Activated CD8-positive, alpha-beta T cell treated with anti-CD3 and anti-CD28 coated beads for 36 hours (primary cell): ENCODE measurements around the gene ZNRF3. TPM values are rescaled to one million over a fixed set of nuclear protein-coding genes. Genes with fewer than 3 reads are reported as not detected.
A peak's percentile ranks its signal among the peaks of the same experiment; 100 is the strongest.
"Not testable (repeated sequence)": the region's sequence is repeated elsewhere in the genome, so short reads cannot be mapped to it uniquely, and the experiment has no call there.

ENCODE experiments used
- ATAC-seq: fragments of 200-7000 bp; cut with Tn5 transposase; one replicate; pipeline ENCODE4 v1.10.0; 2021; ENCODE audit warnings: mild to moderate bottlenecking, moderate library complexity
- CTCF ChIA-PET: fragments of 350-600 bp; sonication (Branson Sonifier 250); formaldehyde crosslinking; loops from one replicate; lab custom pipeline; 2021; ENCODE audit warnings: antibody characterized with exemption; lab: Charles Lee
- POLR2A ChIA-PET: fragments of 350-600 bp; sonication (Branson Sonifier 250); formaldehyde crosslinking; loops from one replicate; lab custom pipeline; 2021; ENCODE audit warnings: antibody characterized with exemption; lab: Charles Lee
- DNase-seq: peaks from one replicate; pipeline ENCODE4 v3.0.0-alpha.2; 2020
- H3K27ac Mint-ChIP-seq: one replicate; pipeline ENCODE4 v1.8.0; 2021; ENCODE audit warnings: mild to moderate bottlenecking, mixed read lengths
- H3K27me3 Mint-ChIP-seq: one replicate; pipeline ENCODE4 v1.8.0; 2021; ENCODE audit warnings: mixed read lengths
- H3K36me3 Mint-ChIP-seq: one replicate; pipeline ENCODE4 v1.8.0; 2021; ENCODE audit warnings: low read depth, mixed read lengths
- H3K4me1 Mint-ChIP-seq: one replicate; pipeline ENCODE4 v1.8.0; 2021; ENCODE audit warnings: low read depth, mixed read lengths
- H3K4me3 Mint-ChIP-seq: one replicate; pipeline ENCODE4 v1.8.0; 2021; ENCODE audit warnings: mild to moderate bottlenecking, moderate library complexity, mixed read lengths
- H3K9me3 Mint-ChIP-seq: one replicate; pipeline ENCODE4 v1.8.0; 2021; ENCODE audit warnings: mixed read lengths
- CTCF ChIP-seq: fragments of 200-600 bp; IDR thresholded peaks from one replicate; pipeline ENCODE4 v1.8.0; 2022; ENCODE audit warnings: antibody characterized with exemption, mild to moderate bottlenecking
- intact Hi-C: fragments of 100-400 bp; cut with micrococcal nuclease; formaldehyde crosslinking; loops from one replicate; pipeline ENCODE4 v1.10.0; 2022
- total RNA-seq, 2 experiments: library from RNA; stranded (reverse); gene quantifications; one replicate each; pipeline ENCODE4 v1.2.3, GENCODE V29; 2021

ZNRF3 gene
- total RNA-seq, 2 experiments from 2014 or later: 2.0 to 2.5 TPM

GRCh38 chr22:28857288-28857687, 26.1 kb upstream of the ZNRF3 start:
- POLR2A ChIA-PET: no interaction called here
- ATAC-seq (no peak), DNase-seq (no peak)
- intact Hi-C loops: no loop called here
- CTCF ChIA-PET: interaction anchor here (1.1 to 3.8 kb wide), 4 partner anchors 16 to 184 kb away, joined by 3 to 109 read pairs (median 4); no protein-coding TSS in a partner anchor
- Mint-ChIP-seq H3K4me1 (no peaks in the 10 kb centered on the region), H3K36me3 (no peaks in the 10 kb centered on the region), H3K27ac (no peak overlapping the region), H3K9me3 (no peaks in the 10 kb centered on the region), H3K27me3 (peaks cover 4% of the 10 kb centered on the region), H3K4me3 (no peak overlapping the region)
- no peak for TF ChIP-seq CTCF

- no peaks in the 10 kb centered on the region for H3K9me3 Mint-ChIP-seq
These were observed 18.3 kb upstream of the ZNRF3 start for GRCh38 chr22:28864878-28865596.

GRCh38 chr22:28867191-28867590, 16.2 kb upstream of the ZNRF3 start:
- Mint-ChIP-seq H3K4me1 (no peaks in the 10 kb centered on the region), H3K36me3 (no peaks in the 10 kb centered on the region), H3K9me3 (no peaks in the 10 kb centered on the region), H3K27ac (no peak overlapping the region), H3K4me3 (no peak overlapping the region), H3K27me3 (no peaks in the 10 kb centered on the region)
- ChIA-PET POLR2A (no interaction called here), CTCF (no interaction called here)
- no peak for DNase-seq
- intact Hi-C loops: no loop called here
- ATAC-seq: no peak
- no peak for TF ChIP-seq CTCF

More at GRCh38 chr22:28864878-28865596, 18.3 kb upstream of the ZNRF3 start:
- ATAC-seq (no peak), DNase-seq (no peak)
- CTCF ChIA-PET: no interaction called here
- no peak overlapping the region for H3K27ac Mint-ChIP-seq
- H3K27me3 Mint-ChIP-seq: no peaks in the 10 kb centered on the region
- intact Hi-C loops: no loop called here
- no peak overlapping the region for H3K4me3 Mint-ChIP-seq
- no peaks in the 10 kb centered on the region for H3K4me1 Mint-ChIP-seq
- no peak for TF ChIP-seq CTCF
- no peaks in the 10 kb centered on the region for H3K36me3 Mint-ChIP-seq
- POLR2A ChIA-PET: no interaction called here

- H3K36me3 Mint-ChIP-seq, H3K27me3 Mint-ChIP-seq, H3K9me3 Mint-ChIP-seq, H3K27ac Mint-ChIP-seq, intact Hi-C loops, H3K4me3 Mint-ChIP-seq, H3K4me1 Mint-ChIP-seq: not testable (repeated sequence)
- peak; percentile 62 for ATAC-seq
- ChIA-PET CTCF (interaction anchor here (0.8 to 2.3 kb wide), 4 partner anchors 13 to 378 kb away, joined by 3 to 6 read pairs (median 3); no protein-coding TSS in a partner anchor), POLR2A (interaction anchor here (0.6 kb wide), 1 partner anchor 1343 kb away, joined by 3 read pairs; no protein-coding TSS in a partner anchor)
- peak; percentile 38 for DNase-seq
These were observed 15.0 kb upstream of the ZNRF3 start for GRCh38 chr22:28868389-28868788.

- ATAC-seq (no peak), DNase-seq (no peak)
- TF ChIP-seq CTCF: no peak
- peaks cover 7% of the 10 kb centered on the region for H3K4me1 Mint-ChIP-seq
- no peaks in the 10 kb centered on the region for H3K36me3 Mint-ChIP-seq
- ChIA-PET POLR2A (no interaction called here), CTCF (interaction anchor here (2.3 kb wide), 1 partner anchor 171 kb away, joined by 6 read pairs; no protein-coding TSS in a partner anchor)
- H3K27me3 Mint-ChIP-seq: no peaks in the 10 kb centered on the region
- intact Hi-C loops: no loop called here
- H3K9me3 Mint-ChIP-seq: no peaks in the 10 kb centered on the region
- no peak overlapping the region for H3K27ac Mint-ChIP-seq
- H3K4me3 Mint-ChIP-seq: no peak overlapping the region
These were observed 13.6 kb upstream of the ZNRF3 start for GRCh38 chr22:28869736-28870135.
